Mammary epithelial cell (primary cell): ENCODE measurements around the gene IKZF2.

Source experiments
- EZH2 ChIP-seq: IDR thresholded peaks from 2 replicates; pipeline ENCODE4 v1.6.1; 2012; ENCODE audit warnings: low read length, inconsistent platforms, borderline replicate concordance
- TF ChIP-seq, protein P1 (sequence below), 2 donors: IDR thresholded peaks in 1 of 2; conservative IDR thresholded peaks in 1 of 2; 2 replicates each; pipeline ENCODE4 v1.5.1; 2011 to 2012; ENCODE audit warnings: inconsistent platforms in 2 of 2, low read length in 2 of 2, mild to moderate bottlenecking in 2 of 2, control low read depth in 1 of 2, low read depth in 1 of 2; ENCODE audit not compliant: insufficient read depth in 1 of 2; ENCODE audit errors: extremely low read depth in 1 of 2

DNA sequence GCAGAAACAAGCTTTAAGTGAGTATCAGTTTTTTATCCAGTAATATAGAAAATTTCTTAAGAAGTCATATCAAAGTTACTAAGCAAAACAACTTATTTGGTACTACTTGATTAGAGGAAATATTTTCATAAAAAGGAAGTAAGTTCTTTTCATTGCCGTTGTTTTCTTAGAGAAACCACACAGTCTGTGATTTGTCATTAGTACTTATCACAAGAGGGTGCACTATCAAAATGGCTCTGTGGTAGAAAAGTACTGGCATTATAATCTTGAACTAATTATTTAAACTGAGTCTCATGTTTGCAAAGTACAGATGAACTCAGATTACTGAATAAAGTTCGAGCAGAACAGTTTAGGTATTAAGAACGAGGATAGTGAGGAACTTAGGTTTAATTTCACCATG is 93.4 kb downstream of the IKZF2 start:
- TF ChIP-seq, protein P1, sequence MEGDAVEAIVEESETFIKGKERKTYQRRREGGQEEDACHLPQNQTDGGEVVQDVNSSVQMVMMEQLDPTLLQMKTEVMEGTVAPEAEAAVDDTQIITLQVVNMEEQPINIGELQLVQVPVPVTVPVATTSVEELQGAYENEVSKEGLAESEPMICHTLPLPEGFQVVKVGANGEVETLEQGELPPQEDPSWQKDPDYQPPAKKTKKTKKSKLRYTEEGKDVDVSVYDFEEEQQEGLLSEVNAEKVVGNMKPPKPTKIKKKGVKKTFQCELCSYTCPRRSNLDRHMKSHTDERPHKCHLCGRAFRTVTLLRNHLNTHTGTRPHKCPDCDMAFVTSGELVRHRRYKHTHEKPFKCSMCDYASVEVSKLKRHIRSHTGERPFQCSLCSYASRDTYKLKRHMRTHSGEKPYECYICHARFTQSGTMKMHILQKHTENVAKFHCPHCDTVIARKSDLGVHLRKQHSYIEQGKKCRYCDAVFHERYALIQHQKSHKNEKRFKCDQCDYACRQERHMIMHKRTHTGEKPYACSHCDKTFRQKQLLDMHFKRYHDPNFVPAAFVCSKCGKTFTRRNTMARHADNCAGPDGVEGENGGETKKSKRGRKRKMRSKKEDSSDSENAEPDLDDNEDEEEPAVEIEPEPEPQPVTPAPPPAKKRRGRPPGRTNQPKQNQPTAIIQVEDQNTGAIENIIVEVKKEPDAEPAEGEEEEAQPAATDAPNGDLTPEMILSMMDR (conservative IDR thresholded peaks at IDR 0.05 in 1 of 2, IDR thresholded peaks at IDR 0.05 in 1 of 2; ENCODE audit: extremely low read depth in 1 of 2, insufficient read depth in 1 of 2, low read depth in 1 of 2, low read length in 2 of 2), result no peak
- no peak for TF ChIP-seq EZH2
